ENCODE data around the gene CALML6. TPM values are rescaled to one million over a fixed set of nuclear protein-coding genes. Genes with fewer than 3 reads are reported as not detected.

The CALML6 gene
- total RNA-seq, 1 donor from 2014 or later = 0.04 TPM

DNA sequence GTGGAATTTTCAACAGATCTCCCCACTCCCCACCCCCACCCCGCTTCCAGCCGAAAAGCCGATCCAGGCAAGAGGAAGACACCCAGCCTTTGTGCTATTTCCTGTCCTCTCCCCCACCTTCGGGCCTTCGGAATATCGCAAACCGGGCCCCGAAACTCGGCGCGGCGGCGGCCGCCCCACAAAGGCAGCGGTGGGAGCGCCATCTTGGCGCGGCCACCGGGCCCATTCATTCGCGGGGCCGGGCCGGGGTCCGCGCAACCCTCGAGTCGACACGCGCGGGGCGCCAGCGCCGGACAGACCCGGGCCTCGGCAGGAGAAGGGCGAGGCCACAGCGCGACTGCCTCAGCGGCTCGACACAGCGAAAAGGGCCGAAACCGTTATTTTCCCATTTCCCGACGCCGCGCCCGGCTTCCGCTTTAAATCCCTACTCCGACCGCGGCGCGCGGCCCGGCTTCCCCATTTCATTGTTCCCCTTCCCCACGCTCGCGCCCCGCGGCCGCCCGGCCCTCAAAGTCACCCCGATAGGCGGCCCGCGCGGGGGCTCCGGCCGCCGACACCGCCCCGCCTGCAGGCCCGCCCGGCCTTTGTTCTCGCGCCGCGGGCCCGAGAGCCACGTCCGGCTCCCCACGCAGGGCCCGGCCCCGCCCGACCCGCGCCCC lies 25.1 kb upstream of the CALML6 start:
- no peak for TF ChIP-seq CTCF (IDR thresholded peaks at IDR 0.05; ENCODE audit: insufficient read depth, low read length, poor library complexity, severe bottlenecking)
- H3K27me3 ChIP-seq (ENCODE audit: control insufficient read depth, insufficient read depth, low read length) = no peaks in the 10 kb centered on the region
- DNase-seq (ENCODE audit: low read depth) = no peak
- H3K4me3 ChIP-seq (ENCODE audit: low read depth, low read length) = peak overlapping the region; percentile 96
- no peaks in the 10 kb centered on the region for H3K36me3 ChIP-seq (ENCODE audit: control insufficient read depth, insufficient read depth, low read length)

DNA sequence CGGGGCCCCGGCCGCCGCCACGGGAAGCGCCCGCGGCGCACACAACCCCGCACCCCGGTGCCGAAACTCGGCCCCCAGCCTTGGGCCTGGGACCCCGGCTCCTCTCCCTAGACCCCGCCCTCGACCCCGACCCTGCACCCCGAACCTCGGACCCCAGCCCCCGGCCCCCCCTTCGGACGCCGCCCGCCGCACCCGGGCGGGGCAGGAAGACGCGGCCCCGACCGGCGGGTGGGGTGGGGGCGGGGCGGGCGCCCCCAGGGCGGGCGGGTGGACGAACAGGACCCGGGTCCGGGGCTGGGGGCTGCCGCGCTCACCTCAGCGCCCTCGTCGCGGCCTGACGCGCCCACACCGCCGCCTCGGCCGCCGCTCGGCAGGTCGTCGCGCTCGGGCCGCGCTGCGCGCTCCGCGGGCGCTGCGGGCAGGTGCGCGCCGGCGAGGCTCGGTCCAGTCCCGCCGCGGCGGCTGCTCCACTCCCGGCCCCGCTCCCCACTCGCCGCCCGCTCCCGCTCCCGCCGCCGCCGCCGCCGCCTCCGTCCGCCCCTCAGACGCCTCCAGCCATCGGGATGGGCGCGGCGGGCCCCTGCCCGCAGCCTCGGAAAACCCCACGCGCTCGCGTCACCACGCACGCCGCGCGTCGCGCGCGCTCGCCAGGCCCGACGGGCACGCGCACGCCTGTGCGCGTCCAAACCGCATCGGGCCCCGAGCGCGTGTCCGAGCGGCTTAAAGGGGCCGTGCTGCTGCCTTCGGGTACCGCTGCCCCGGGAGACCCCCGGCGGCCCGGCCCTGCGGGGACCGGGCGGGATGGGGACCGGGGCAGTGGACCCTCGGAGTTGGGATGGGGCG lies 24.3 kb upstream of the CALML6 start, which contains the start of gene GNB1:
Gene GNB1, minus strand, starts transcription at position 582 of the 843 bp plus-strand sequence. CDS start 65,634 bp downstream, outside the sequence.
- Histone ChIP-seq H3K4me3 (ENCODE audit: low read depth, low read length) (peak within 1 kb of the TSS; percentile 96), H3K27me3 (ENCODE audit: control insufficient read depth, insufficient read depth, low read length) (peaks cover 5% of the 10 kb centered on the region), H3K36me3 (ENCODE audit: control insufficient read depth, insufficient read depth, low read length) (no peaks in the 10 kb centered on the region)
- no peak for TF ChIP-seq CTCF (IDR thresholded peaks at IDR 0.05; ENCODE audit: insufficient read depth, low read length, poor library complexity, severe bottlenecking)
- DNase-seq (ENCODE audit: low read depth) = no peak

- no peak for TF ChIP-seq CTCF (IDR thresholded peaks at IDR 0.05; ENCODE audit: insufficient read depth, low read length, poor library complexity, severe bottlenecking)
Observed at GRCh38 chr1:1891349-1892078, 23.5 kb upstream of the CALML6 start.

GRCh38 chr1:1892079-1892762 lies 22.8 kb upstream of the CALML6 start:
- H3K4me3 ChIP-seq (ENCODE audit: low read depth, low read length) = peak overlapping the region; percentile 96
- DNase-seq (ENCODE audit: low read depth) = no peak
- no peaks in the 10 kb centered on the region for H3K36me3 ChIP-seq (ENCODE audit: control insufficient read depth, insufficient read depth, low read length)
- peaks cover 5% of the 10 kb centered on the region for H3K27me3 ChIP-seq (ENCODE audit: control insufficient read depth, insufficient read depth, low read length)
- TF ChIP-seq CTCF (IDR thresholded peaks at IDR 0.05; ENCODE audit: insufficient read depth, low read length, poor library complexity, severe bottlenecking) = no peak

More at GRCh38 chr1:1891349-1892078, 23.5 kb upstream of the CALML6 start:
- DNase-seq (ENCODE audit: low read depth) = no peak
- Histone ChIP-seq H3K36me3 (ENCODE audit: control insufficient read depth, insufficient read depth, low read length) (no peaks in the 10 kb centered on the region), H3K4me3 (ENCODE audit: low read depth, low read length) (peak overlapping the region; percentile 96), H3K27me3 (ENCODE audit: control insufficient read depth, insufficient read depth, low read length) (peaks cover 5% of the 10 kb centered on the region)

DNA sequence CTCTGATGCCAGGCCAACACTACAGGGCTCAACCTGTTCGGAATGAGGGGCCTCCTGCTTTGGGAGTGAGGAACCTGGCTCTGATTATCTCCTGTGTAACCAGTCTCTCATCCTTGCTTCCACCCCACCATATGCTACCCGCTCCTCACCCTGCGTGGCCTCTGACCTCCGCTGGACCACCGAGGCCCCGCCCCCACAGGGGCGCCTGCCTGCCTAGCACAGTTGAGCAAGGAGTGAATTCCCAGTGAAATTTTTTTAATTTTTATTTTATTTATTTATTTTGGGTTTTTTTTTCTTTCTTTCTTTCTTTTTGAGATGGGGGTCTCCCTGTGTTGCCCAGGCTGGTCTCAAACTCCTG lies 22.3 kb upstream of the CALML6 start:
- TF ChIP-seq CTCF (IDR thresholded peaks at IDR 0.05; ENCODE audit: insufficient read depth, low read length, poor library complexity, severe bottlenecking) = no peak
- H3K4me3 ChIP-seq (ENCODE audit: low read depth, low read length) = no peak overlapping the region
- no peak for DNase-seq (ENCODE audit: low read depth)
- peaks cover 5% of the 10 kb centered on the region for H3K27me3 ChIP-seq (ENCODE audit: control insufficient read depth, insufficient read depth, low read length)
- H3K36me3 ChIP-seq (ENCODE audit: control insufficient read depth, insufficient read depth, low read length) = no peaks in the 10 kb centered on the region
